OCI-LY7 (cell line): ENCODE measurements around the gene NKIRAS2.

Experiments
- EZH2phosphoT487 ChIP-seq: fragments of 200-600 bp; sonication (generic); IDR thresholded peaks from 2 replicates; pipeline ENCODE4 v1.6.1; 2018; ENCODE audit warnings: low read depth, borderline replicate concordance, mild to moderate bottlenecking, mixed run types, antibody characterized with exemption, low read length, moderate library complexity, mixed read lengths
- TF ChIP-seq, protein P1 (sequence below): fragments of 200-600 bp; sonication (generic); conservative IDR thresholded peaks from 2 replicates; pipeline ENCODE4 v1.5.1; 2014; ENCODE audit warnings: mild to moderate bottlenecking, antibody characterized with exemption, low read length, moderate library complexity, mixed read lengths

DNA sequence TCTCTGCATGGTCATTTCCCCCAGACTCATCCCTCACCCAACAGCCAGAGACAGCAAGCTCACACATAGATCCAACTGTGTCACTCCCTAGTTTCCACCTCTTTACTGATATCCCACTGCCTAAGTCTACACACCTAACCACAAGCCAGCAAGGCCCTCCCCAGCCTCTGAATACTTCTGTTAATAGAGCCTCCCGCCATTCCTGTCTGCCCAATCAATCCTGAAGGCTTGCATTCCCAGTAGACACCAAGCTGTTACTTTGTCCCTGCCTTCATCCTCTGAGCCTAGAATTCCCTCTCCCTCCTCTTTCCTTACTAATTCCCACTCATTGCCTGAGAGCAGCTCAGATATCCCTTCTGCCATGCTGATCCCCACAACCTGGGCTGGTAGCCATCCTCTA is 25.8 kb downstream of the NKIRAS2 start:
- TF ChIP-seq, protein P1, sequence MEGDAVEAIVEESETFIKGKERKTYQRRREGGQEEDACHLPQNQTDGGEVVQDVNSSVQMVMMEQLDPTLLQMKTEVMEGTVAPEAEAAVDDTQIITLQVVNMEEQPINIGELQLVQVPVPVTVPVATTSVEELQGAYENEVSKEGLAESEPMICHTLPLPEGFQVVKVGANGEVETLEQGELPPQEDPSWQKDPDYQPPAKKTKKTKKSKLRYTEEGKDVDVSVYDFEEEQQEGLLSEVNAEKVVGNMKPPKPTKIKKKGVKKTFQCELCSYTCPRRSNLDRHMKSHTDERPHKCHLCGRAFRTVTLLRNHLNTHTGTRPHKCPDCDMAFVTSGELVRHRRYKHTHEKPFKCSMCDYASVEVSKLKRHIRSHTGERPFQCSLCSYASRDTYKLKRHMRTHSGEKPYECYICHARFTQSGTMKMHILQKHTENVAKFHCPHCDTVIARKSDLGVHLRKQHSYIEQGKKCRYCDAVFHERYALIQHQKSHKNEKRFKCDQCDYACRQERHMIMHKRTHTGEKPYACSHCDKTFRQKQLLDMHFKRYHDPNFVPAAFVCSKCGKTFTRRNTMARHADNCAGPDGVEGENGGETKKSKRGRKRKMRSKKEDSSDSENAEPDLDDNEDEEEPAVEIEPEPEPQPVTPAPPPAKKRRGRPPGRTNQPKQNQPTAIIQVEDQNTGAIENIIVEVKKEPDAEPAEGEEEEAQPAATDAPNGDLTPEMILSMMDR, result no peak
- TF ChIP-seq EZH2phosphoT487, result no peak
